ENCODE data around the gene TPX2. TPM values are rescaled to one million over a fixed set of nuclear protein-coding genes. Genes with fewer than 3 reads are reported as not detected.

TPX2 gene
- total RNA-seq, 1 donor, result 18.5 TPM

GRCh38 chr20:31823360-31824124, 84.5 kb downstream of the TPX2 start:
- Histone ChIP-seq H3K27ac (ENCODE audit: low read depth, low read length) (no peak overlapping the region), H2AFZ (ENCODE audit: low read length) (no peak overlapping the region), H3K4me1 (ENCODE audit: insufficient read depth, low read length) (peaks cover 3% of the 10 kb centered on the region), H3K79me2 (ENCODE audit: insufficient read depth, low read length) (no peaks in the 10 kb centered on the region), H3K36me3 (ENCODE audit: insufficient read depth, low read length) (no peaks in the 10 kb centered on the region), H3K4me2 (ENCODE audit: insufficient read depth, low read length) (no peak overlapping the region), H3K9me3 (ENCODE audit: low read depth, low read length) (no peaks in the 10 kb centered on the region), H4K20me1 (ENCODE audit: insufficient read depth, low read length) (no peaks in the 10 kb centered on the region), H3K27me3 (ENCODE audit: insufficient read depth, low read length) (no peaks in the 10 kb centered on the region), H3K4me3 (ENCODE audit: insufficient read depth, low read length) (no peak overlapping the region)
- TF ChIP-seq CTCF (IDR thresholded peaks at IDR 0.05; ENCODE audit: extremely low read depth, low read depth, low read length), result no peak
- DNase-seq (ENCODE audit: insufficient read length, low spot score, missing footprints), result no peak

GRCh38 chr20:31824125-31824485, 85.0 kb downstream of the TPX2 start:
- Histone ChIP-seq H3K27me3 (ENCODE audit: insufficient read depth, low read length) (no peaks in the 10 kb centered on the region), H3K4me3 (ENCODE audit: insufficient read depth, low read length) (no peak overlapping the region), H3K9me3 (ENCODE audit: low read depth, low read length) (no peaks in the 10 kb centered on the region), H3K27ac (ENCODE audit: low read depth, low read length) (no peak overlapping the region), H2AFZ (ENCODE audit: low read length) (no peak overlapping the region), H3K79me2 (ENCODE audit: insufficient read depth, low read length) (no peaks in the 10 kb centered on the region), H4K20me1 (ENCODE audit: insufficient read depth, low read length) (no peaks in the 10 kb centered on the region), H3K4me1 (ENCODE audit: insufficient read depth, low read length) (peaks cover 3% of the 10 kb centered on the region), H3K36me3 (ENCODE audit: insufficient read depth, low read length) (no peaks in the 10 kb centered on the region), H3K4me2 (ENCODE audit: insufficient read depth, low read length) (no peak overlapping the region)
- TF ChIP-seq CTCF (IDR thresholded peaks at IDR 0.05; ENCODE audit: extremely low read depth, low read depth, low read length), result no peak
- no peak for DNase-seq (ENCODE audit: insufficient read length, low spot score, missing footprints)

- Histone ChIP-seq H3K27ac (ENCODE audit: low read depth, low read length) (no peak overlapping the region), H3K79me2 (ENCODE audit: insufficient read depth, low read length) (no peaks in the 10 kb centered on the region), H3K4me2 (ENCODE audit: insufficient read depth, low read length) (no peak overlapping the region), H2AFZ (ENCODE audit: low read length) (no peak overlapping the region), H3K9me3 (ENCODE audit: low read depth, low read length) (no peaks in the 10 kb centered on the region), H3K4me3 (ENCODE audit: insufficient read depth, low read length) (no peak overlapping the region), H4K20me1 (ENCODE audit: insufficient read depth, low read length) (no peaks in the 10 kb centered on the region), H3K4me1 (ENCODE audit: insufficient read depth, low read length) (peaks cover 3% of the 10 kb centered on the region), H3K36me3 (ENCODE audit: insufficient read depth, low read length) (no peaks in the 10 kb centered on the region), H3K27me3 (ENCODE audit: insufficient read depth, low read length) (no peaks in the 10 kb centered on the region)
- DNase-seq (ENCODE audit: insufficient read length, low spot score, missing footprints), result peak; percentile 34
- TF ChIP-seq CTCF (IDR thresholded peaks at IDR 0.05; ENCODE audit: extremely low read depth, low read depth, low read length), result no peak
These were observed 85.6 kb downstream of the TPX2 start for GRCh38 chr20:31824554-31825313.

- H2AFZ ChIP-seq (ENCODE audit: low read length), result no peak overlapping the region
- peaks cover 3% of the 10 kb centered on the region for H3K4me1 ChIP-seq (ENCODE audit: insufficient read depth, low read length)
- H3K27ac ChIP-seq (ENCODE audit: low read depth, low read length), result no peak overlapping the region
- H3K4me2 ChIP-seq (ENCODE audit: insufficient read depth, low read length), result no peak overlapping the region
- H3K9me3 ChIP-seq (ENCODE audit: low read depth, low read length), result no peaks in the 10 kb centered on the region
- no peak for TF ChIP-seq CTCF (IDR thresholded peaks at IDR 0.05; ENCODE audit: extremely low read depth, low read depth, low read length)
- no peaks in the 10 kb centered on the region for H4K20me1 ChIP-seq (ENCODE audit: insufficient read depth, low read length)
- H3K79me2 ChIP-seq (ENCODE audit: insufficient read depth, low read length), result no peaks in the 10 kb centered on the region
- H3K4me3 ChIP-seq (ENCODE audit: insufficient read depth, low read length), result no peak overlapping the region
- H3K36me3 ChIP-seq (ENCODE audit: insufficient read depth, low read length), result no peaks in the 10 kb centered on the region
- no peaks in the 10 kb centered on the region for H3K27me3 ChIP-seq (ENCODE audit: insufficient read depth, low read length)
- DNase-seq (ENCODE audit: insufficient read length, low spot score, missing footprints), result no peak
These were observed 87.0 kb downstream of the TPX2 start for GRCh38 chr20:31826074-31826473.
